ENCODE measurements around the gene PPP1R26. TPM values are rescaled to one million over a fixed set of nuclear protein-coding genes. Genes with fewer than 3 reads are reported as not detected.
A peak's percentile ranks its signal among the peaks of the same experiment; 100 is the strongest.
"Not testable (repeated sequence)": the region's sequence is repeated elsewhere in the genome, so short reads cannot be mapped to it uniquely, and the experiment has no call there.

PPP1R26 gene, protein sequence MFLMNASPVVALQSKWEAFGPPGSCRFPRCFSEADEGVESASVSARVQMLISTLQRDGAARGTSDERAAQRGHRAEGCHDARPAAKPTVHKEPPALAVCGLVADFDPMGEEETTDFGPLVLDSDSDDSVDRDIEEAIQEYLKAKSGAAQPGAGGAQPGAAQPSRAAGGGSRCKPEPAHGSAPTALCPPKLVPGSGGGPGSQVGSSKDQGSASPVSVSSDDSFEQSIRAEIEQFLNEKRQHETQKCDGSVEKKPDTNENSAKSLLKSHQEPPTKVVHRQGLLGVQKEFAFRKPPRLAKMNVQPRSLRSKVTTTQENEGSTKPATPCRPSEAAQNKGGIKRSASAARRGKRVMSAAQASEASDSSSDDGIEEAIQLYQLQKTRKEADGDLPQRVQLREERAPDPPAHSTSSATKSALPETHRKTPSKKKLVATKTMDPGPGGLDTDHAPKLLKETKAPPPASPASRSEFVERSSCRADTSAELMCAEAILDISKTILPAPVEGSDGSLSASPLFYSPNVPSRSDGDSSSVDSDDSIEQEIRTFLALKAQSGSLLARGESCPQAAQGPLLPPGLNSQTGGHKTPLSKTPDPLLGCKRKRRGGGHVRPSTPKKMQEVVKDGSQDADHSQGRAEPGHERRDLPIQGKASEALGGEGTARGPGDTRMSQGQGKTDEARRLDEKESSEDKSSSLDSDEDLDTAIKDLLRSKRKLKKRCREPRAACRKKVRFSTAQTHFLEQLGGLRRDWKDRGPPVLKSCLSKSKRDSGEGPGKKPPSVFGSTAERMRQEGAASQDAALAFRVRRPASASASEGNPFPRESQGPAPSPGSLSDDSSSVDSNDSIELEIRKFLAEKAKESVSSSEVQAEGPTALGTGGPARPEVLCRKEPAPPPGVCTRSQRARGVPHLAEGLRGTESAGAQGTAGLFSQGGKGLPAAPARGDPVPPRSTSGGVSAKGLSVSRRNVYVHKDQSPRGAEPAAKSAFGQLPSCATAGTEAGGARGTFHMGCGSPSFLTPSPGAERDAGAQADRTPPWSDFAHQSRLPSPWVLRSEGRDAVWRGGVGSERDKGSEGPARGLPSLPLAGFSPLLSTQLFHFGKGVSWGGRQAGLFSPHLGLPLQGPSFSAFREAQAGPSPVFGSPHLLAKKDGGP (N-terminal part only)
- 23.3 TPM for total RNA-seq
- long read RNA-seq, full-length matches to known transcripts, result 64 of 71 reads
- long read RNA-seq, partial matches to known transcripts, result 1 of 71 reads
- long read RNA-seq, other reads (novel, unspliced or antisense), result 6 of 71 reads

DNA sequence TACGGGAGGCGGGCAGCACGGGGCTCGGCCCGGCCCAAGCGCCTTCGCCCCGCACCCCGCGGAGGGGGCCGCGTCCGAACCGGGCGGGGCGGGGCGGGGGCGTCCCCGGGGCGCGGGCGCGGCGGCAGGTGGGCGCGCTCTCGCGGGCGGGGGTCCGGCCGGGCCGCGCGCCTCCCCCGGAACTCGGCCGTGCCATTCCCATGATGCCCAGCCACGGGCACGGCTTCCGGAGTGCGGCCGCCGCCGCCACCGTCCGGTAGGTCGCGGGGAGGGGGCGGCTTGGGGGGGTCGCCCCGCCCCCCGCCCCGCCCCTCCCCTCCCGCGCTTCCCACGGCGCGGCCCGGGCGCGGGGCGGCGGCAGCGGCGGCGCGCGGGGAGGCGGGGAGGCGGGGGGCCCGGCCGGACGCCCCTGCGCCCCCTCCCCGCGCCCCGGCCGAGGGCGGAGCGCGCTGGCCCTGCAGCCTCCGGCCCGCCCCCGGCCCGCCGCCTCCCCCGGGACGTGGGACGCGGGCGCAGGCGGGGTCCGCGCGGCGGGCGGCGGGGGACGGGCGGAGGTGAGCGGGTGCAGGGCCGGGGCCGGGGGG is at the start of gene PPP1R26:
PPP1R26 (plus strand) TSS at position 314 of the 584 bp plus-strand sequence. CDS start 4,729 bp downstream, outside the sequence.
- peak; percentile 53 for ATAC-seq
- peak; percentile 73 for DNase-seq
- intact Hi-C loops (cut with micrococcal nuclease), result no loop called here

DNA sequence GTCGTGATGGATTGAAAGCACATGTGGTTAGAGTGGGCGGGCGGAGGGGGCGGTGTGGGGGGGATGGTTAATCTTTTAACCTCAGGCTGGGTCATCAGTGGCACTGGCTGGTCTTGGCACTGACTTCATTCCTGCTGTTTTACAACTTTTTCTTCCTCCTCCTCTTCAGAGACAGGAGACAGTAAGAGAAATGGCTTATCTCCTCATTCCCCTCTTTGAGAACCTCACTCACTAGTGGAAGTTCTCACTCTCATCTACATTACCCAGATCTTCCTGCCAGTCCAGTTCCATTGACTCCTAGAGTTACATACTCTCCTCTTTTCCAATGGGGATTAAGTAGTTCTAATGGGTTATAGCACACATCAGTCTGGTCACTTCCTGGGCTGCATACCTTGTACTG is 42.3 kb upstream of the PPP1R26 start:
- ATAC-seq (no peak), DNase-seq (no peak)
- intact Hi-C loops (cut with micrococcal nuclease), result no loop called here

GRCh38 chr9:135437696-135438095 is 41.9 kb upstream of the PPP1R26 start:
- DNase-seq; intact Hi-C loops (cut with micrococcal nuclease); ATAC-seq: not testable (repeated sequence)

DNA sequence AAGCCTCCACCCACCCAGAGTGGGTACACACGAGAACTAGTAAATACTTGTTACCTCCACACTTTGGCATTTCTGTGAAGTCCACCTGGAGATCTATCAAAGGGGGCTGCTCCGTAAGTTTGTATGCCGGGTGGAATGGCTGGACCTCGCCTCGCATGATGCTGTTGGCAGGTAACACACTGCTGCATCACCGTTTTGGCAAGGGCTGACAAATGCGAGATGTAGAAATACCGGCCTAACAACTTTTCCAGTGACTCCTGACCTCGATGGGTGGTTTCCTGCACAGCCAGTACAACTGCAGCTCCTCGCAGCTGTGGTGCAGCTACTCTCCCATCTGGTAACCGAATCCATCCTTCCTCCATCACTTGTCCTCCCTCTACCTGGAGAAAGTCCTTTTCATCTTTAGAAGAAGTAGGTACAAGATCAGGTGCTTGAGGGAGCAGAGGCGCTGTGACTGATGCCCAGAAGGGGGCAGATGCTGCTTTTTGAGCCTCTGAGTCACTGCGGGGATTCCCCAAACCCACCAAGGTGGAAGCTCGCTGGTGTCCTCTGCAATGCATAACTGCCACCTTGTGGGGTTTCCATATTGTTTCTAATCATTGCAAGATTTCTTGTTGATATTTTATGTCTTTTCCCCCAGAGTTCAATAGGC is 40.9 kb upstream of the PPP1R26 start:
- DNase-seq; ATAC-seq; intact Hi-C loops (cut with micrococcal nuclease): not testable (repeated sequence)

DNA sequence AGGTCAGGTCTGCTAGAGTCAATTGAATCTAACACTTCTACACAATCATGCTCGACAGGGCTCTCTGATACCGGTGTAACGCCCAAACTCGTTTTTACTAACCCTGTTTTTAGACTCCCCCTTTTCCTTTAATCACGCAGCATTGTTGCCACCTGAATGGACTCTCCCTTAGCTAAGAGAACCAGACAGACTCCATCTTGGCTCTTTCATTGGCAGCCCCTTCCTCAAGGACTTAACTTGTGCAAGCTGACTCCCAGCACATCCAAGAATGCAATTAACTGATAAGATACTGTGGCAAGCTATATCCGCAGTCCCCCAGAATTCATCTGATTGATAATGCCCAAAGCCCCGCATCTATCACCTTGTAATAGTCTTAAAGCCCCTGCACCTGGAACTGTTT is 40.1 kb upstream of the PPP1R26 start:
- DNase-seq; ATAC-seq; intact Hi-C loops (cut with micrococcal nuclease): not testable (repeated sequence)

GRCh38 chr9:135439916-135440315 is 39.7 kb upstream of the PPP1R26 start:
- intact Hi-C loops (cut with micrococcal nuclease), result no loop called here
- no peak for ATAC-seq
- no peak for DNase-seq

DNA sequence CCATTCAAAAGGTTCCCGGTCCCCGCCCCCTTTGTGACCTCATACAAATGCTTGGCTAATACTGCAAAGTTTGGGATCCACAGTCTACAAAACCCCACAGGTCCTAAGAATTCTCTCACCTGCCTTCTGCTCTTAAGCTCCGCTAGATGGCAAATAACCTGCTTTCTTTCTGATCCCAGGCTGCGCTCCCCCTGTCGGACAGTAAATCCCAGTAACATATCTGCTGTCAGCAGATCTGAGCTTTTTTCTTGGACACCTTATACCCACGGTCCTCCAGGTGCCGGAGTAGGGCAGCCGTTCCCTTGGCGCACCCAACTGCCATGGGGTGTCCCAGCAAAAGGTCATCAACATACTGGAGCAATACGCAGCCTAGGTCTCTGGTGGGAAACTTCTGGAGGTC is 39.0 kb upstream of the PPP1R26 start:
- ATAC-seq (no peak), DNase-seq (no peak)
- intact Hi-C loops (cut with micrococcal nuclease), result no loop called here

DNA sequence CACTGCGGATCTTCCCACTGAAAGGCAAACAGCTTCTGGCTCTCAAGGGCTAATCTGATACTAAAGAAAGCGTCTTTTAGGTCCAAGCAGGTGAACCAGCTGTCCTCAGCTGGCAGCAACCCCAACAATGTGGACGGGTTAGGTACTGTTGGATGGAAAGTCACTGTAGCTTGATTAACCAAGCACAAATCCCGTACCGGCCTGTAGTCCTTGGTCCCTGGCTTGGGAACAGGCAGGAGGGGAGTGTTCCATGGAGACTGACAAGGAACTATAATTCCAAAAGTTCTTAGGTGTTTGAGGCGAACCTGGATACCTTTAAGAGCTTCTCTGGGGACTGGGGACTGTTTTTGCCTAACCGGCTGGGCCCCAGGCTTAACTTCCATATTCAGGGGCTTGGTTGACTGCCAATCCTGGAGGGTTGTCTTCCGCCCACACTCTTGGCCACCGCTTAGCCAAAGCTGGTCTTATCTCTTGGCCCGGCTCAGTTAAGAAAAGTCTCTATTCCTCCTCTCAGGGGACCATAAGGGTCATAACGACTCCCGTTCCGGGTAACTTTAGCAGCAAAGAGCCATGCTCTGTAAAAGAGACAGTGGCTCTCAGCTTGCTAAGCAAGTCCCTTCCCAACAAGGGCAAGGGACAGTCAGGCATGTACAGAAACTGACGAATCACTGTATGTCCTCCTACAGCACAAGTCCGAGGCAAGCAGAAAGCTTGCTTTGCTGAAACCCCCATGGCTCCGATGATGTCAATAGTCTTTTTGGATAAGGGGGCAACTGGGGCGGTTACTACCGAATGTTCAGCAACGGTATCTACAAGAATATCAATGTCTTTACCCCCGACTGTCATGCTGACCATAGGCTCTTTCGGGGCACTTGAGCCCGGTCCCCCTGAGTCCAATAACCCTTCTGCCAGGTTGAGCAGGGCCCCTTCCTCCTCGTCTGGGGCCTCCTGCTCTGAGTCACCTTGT is 38.2 kb upstream of the PPP1R26 start:
- ATAC-seq; intact Hi-C loops (cut with micrococcal nuclease): not testable (repeated sequence)
- DNase-seq, result peak; percentile 42

GRCh38 chr9:135442075-135442474 is 37.5 kb upstream of the PPP1R26 start:
- intact Hi-C loops (cut with micrococcal nuclease), result no loop called here
- DNase-seq (no peak), ATAC-seq (no peak)

GRCh38 chr9:135443797-135444425 is 35.7 kb upstream of the PPP1R26 start:
- ATAC-seq (no peak), DNase-seq (no peak)
- intact Hi-C loops (cut with micrococcal nuclease), result no loop called here

DNA sequence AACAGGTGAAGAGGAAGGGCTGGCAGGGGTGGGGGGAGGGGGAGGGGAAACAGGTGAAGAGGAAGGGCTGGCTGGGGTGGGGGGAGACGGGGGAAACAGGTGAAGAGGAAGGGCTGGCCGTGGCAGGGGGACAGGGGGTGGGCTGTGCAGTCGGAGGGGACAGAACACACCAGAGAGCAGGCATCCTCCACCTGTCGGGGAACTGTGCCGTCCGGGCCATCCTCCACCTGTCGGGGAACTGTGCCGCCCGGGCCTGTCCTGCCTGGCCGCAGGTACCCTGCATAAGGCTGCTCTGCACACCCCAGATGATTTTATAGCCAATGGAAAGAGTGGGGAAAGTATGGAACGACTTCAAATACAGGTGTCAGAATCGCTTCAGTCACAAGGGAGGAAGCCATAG is 32.5 kb upstream of the PPP1R26 start:
- no peak for ATAC-seq
- no peak for DNase-seq
- intact Hi-C loops (cut with micrococcal nuclease), result no loop called here

DNA sequence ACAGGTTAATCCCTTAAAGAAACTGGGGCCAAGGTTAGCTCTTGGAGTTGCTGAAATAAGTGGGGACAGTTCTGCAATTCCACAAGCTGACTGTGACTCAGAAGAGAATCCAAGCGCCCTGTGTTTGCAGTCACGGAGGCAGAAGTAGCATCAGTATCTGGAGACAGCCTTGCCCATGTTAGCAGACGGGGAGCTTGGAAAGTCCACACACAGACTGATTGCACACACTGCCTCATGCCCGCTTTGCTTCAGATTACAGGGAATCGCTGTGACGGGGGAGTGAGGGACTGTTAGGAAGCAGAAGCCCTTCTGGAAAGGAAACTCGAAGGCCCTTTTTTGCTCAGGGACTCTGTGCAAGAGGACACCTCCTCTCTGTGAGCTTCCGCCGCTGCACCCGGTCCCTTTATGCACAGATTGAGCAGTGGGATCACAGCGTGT is 30.9 kb upstream of the PPP1R26 start:
- intact Hi-C loops (cut with micrococcal nuclease), result no loop called here
- DNase-seq, result no peak
- no peak for ATAC-seq

GRCh38 chr9:135449532-135449931 is 30.1 kb upstream of the PPP1R26 start:
- DNase-seq; intact Hi-C loops (cut with micrococcal nuclease); ATAC-seq: not testable (repeated sequence)

- DNase-seq (no peak), ATAC-seq (no peak)
- intact Hi-C loops (cut with micrococcal nuclease), result no loop called here
These were observed 28.6 kb upstream of the PPP1R26 start for GRCh38 chr9:135450956-135451355.

GRCh38 chr9:135451909-135452308 is 27.7 kb upstream of the PPP1R26 start:
- intact Hi-C loops (cut with micrococcal nuclease); ATAC-seq; DNase-seq: not testable (repeated sequence)

GRCh38 chr9:135454737-135455136 is 24.8 kb upstream of the PPP1R26 start:
- no peak for ATAC-seq
- intact Hi-C loops (cut with micrococcal nuclease), result no loop called here

More at GRCh38 chr9:135454737-135455136, 24.8 kb upstream of the PPP1R26 start:
- DNase-seq, result no peak

Data from left ventricle myocardium superior (tissue), 1 donor.